ENCODE results near the gene PAX7. TPM values are rescaled to one million over a fixed set of nuclear protein-coding genes. Genes with fewer than 3 reads are reported as not detected.

Gene PAX7
- total and polyA plus RNA-seq, 9 of the 15 experiments (the other 6 are each of a cell fraction or from before 2014, with no cell fraction given) = not detected

GRCh38 chr1:18730321-18730720 lies 99.7 kb downstream of the PAX7 start:
- ChIA-PET CTCF (ENCODE audit: low intra/inter-chr PET ratio) (no interaction called here), POLR2A (no interaction called here)
- intact Hi-C loops (cut with micrococcal nuclease) (no loop called here), in situ Hi-C loops (cut with MboI) (no loop called here)
- Histone ChIP-seq H3K4me3 (no peak overlapping the region), H4K20me1 (replicated peaks; ENCODE audit: control insufficient read depth, insufficient read depth, low read length) (peaks cover 27% of the 10 kb centered on the region; the same call in 1 of the 2 replicates), H2AFZ (ENCODE audit: low read depth, low read length) (no peak overlapping the region), H3K4me1 (replicated peaks in 1 of 2; ENCODE audit: control insufficient read depth in 2 of 2, insufficient read depth in 2 of 2, low read length in 2 of 2) (no peaks in the 10 kb centered on the region), H3K9me1 (ENCODE audit: control insufficient read depth, insufficient read depth, low read length) (peaks cover 3% of the 10 kb centered on the region), H3K9ac (ENCODE audit: insufficient read depth in 1 of 2, low read depth in 2 of 2, low read length in 2 of 2) (no peak overlapping the region), H3K27ac (ENCODE audit: extremely low read depth, low read depth, low read length) (no peak overlapping the region), H3K9me3 (replicated peaks; ENCODE audit: control insufficient read depth, insufficient read depth, low read depth, low read length) (no peaks in the 10 kb centered on the region), H3K27me3 (ENCODE audit: control insufficient read depth in 2 of 2, insufficient read depth in 2 of 2, low read length in 2 of 2) (peaks cover 45 to 86% of the 10 kb centered on the region in 2 experiments), H3K79me2 (ENCODE audit: control insufficient read depth, insufficient read depth, low read length) (no peaks in the 10 kb centered on the region), H3K4me2 (ENCODE audit: insufficient read depth, low read length) (no peak overlapping the region), H3K36me3 (ENCODE audit: control insufficient read depth, insufficient read depth, low read length) (no peaks in the 10 kb centered on the region)
- WGBS (ENCODE audit: insufficient coverage, low coverage, missing lambda C conversion rate) = 1% methylated on average over 7 of the region's 8 CpGs
- BruUV-seq (replicated peaks) = no TSS peak
- ATAC-seq (no peak), FAIRE-seq (no peak), DNase-seq (ENCODE audit: extremely low read depth in 1 of 4, low spot score in 3 of 4) (no peak)
- TF ChIP-seq HSF4 (CRISPR knock-in tag; IDR thresholded peaks at IDR 0.05; ENCODE audit: borderline replicate concordance) (no peak), EZH2 (IDR thresholded peaks at IDR 0.05; ENCODE audit: borderline replicate concordance, low read depth, low read length) (no peak), TBP (optimal IDR thresholded peaks at IDR 0.05; ENCODE audit: low read depth, low read length) (no peak), RBM25 (IDR thresholded peaks at IDR 0.05; ENCODE audit: low read depth, low read length, severe bottlenecking) (no peak), NELFE (IDR thresholded peaks at IDR 0.05; ENCODE audit: insufficient read depth, insufficient read length) (no peak), ZNF212 (CRISPR knock-in tag; IDR thresholded peaks at IDR 0.05) (no peak), YBX1 (IDR thresholded peaks at IDR 0.05) (no peak), TCF3 (CRISPR knock-in tag; IDR thresholded peaks at IDR 0.05) (no peak), TCF7L2 (IDR thresholded peaks at IDR 0.05; ENCODE audit: low read depth, low read length) (no peak), ZNF589 (CRISPR knock-in tag; IDR thresholded peaks at IDR 0.05; ENCODE audit: low read depth) (no peak), ZBED1 (IDR thresholded peaks at IDR 0.05) (no peak), MLX (CRISPR knock-in tag; conservative IDR thresholded peaks at IDR 0.05) (no peak), CAMTA2 (CRISPR knock-in tag; conservative IDR thresholded peaks at IDR 0.05) (no peak), HDAC1 (IDR thresholded peaks at IDR 0.05) (no peak)
